GM10266 (cell line): ENCODE measurements around the gene TBC1D19.

Experiments
- DNase-seq: peaks from one replicate; pipeline ENCODE4 v3.0.0; 2012; ENCODE audit errors: extremely low spot score
- TF ChIP-seq, protein P1 (sequence below): IDR thresholded peaks from 2 replicates; pipeline ENCODE4 v1.5.1; 2012; ENCODE audit warnings: mild to moderate bottlenecking, low read depth; ENCODE audit not compliant: control insufficient read depth, insufficient read depth; ENCODE audit errors: missing control alignments

Gene TBC1D19

DNA sequence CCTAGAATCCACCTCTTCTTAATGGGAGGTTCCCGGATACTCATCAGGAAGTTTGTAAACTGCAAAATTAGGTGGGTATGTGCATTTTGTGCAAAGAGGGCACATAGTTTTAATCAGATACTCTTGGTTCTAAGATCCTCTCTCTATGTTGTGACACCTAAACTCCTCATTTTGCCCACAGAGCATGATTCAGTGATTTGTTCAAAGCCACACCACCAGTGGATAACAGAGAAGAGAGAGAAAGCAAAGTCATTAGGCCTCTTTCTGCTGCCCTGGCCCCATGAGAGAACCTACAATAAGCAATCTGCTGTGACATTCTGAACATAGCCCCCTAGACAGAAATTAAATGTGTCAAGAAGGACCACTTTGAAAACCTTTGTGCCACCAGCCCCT lies 204.5 kb downstream of the TBC1D19 start:
- TF ChIP-seq, protein P1, sequence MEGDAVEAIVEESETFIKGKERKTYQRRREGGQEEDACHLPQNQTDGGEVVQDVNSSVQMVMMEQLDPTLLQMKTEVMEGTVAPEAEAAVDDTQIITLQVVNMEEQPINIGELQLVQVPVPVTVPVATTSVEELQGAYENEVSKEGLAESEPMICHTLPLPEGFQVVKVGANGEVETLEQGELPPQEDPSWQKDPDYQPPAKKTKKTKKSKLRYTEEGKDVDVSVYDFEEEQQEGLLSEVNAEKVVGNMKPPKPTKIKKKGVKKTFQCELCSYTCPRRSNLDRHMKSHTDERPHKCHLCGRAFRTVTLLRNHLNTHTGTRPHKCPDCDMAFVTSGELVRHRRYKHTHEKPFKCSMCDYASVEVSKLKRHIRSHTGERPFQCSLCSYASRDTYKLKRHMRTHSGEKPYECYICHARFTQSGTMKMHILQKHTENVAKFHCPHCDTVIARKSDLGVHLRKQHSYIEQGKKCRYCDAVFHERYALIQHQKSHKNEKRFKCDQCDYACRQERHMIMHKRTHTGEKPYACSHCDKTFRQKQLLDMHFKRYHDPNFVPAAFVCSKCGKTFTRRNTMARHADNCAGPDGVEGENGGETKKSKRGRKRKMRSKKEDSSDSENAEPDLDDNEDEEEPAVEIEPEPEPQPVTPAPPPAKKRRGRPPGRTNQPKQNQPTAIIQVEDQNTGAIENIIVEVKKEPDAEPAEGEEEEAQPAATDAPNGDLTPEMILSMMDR: no peak
- DNase-seq: no peak

- DNase-seq: no peak
- TF ChIP-seq, protein P1: no peak
These were observed 205.3 kb downstream of the TBC1D19 start for GRCh38 chr4:26789208-26789607.

- TF ChIP-seq, protein P1: no peak
These were observed 207.5 kb downstream of the TBC1D19 start for GRCh38 chr4:26791346-26791745.

GRCh38 chr4:26792639-26793038 lies 208.8 kb downstream of the TBC1D19 start:
- DNase-seq: no peak
- TF ChIP-seq, protein P1: no peak

More at GRCh38 chr4:26791346-26791745, 207.5 kb downstream of the TBC1D19 start:
- DNase-seq: no peak

DNA sequence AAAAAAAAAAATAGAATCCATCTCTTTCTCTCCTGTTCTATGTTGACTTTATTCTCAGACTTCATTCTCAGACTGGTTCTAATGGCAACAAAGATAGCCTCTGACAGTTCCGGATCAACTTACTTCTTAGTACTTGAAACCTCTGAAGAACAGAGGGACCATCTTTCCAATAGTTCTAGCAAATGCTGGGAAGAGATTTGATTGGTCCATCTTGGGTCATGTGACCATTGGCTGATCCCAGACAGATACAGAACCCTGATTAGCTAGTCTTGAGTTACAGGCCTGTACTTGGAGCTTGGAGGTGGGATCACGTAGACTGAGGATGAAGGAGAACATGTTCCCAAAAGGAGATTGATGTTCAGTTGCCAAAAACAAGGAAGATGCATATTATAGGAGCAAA lies 209.9 kb downstream of the TBC1D19 start:
- TF ChIP-seq, protein P1: no peak
- no peak for DNase-seq

GRCh38 chr4:26796081-26796480 lies 212.2 kb downstream of the TBC1D19 start:
- TF ChIP-seq, protein P1: no peak
- no peak for DNase-seq

GRCh38 chr4:26802790-26803189 lies 218.9 kb downstream of the TBC1D19 start:
- no peak for DNase-seq
- TF ChIP-seq, protein P1: no peak
